DOHH2 (cell line): ENCODE data around the gene C22orf23.

Experiments
- CTCF ChIP-seq: fragments of 200-600 bp; sonication (generic); IDR thresholded peaks from one replicate; pipeline ENCODE4 v1.5.1; 2014; ENCODE audit warnings: antibody characterized with exemption, mild to moderate bottlenecking, low read depth, low read length; ENCODE audit not compliant: poor library complexity, severe bottlenecking
- EZH2phosphoT487 ChIP-seq: fragments of 200-600 bp; sonication (generic); IDR thresholded peaks from 2 replicates; pipeline ENCODE4 v1.6.1; 2017; ENCODE audit warnings: borderline replicate concordance, mild to moderate bottlenecking, antibody characterized with exemption, low read length, moderate library complexity, mixed read lengths

GRCh38 chr22:37896939-37897338 is 56.5 kb downstream of the C22orf23 start:
- no peak for TF ChIP-seq CTCF
- no peak for TF ChIP-seq EZH2phosphoT487
